H1 (cell line): ENCODE results near the gene ANAPC7. TPM values are rescaled to one million over a fixed set of nuclear protein-coding genes. Genes with fewer than 3 reads are reported as not detected.

Experiments used
- EGR1 ChIP-seq: IDR thresholded peaks from 2 replicates; pipeline ENCODE4 v1.6.1; 2011; ENCODE audit warnings: low read depth, low read length, borderline replicate concordance
- KDM4A ChIP-seq: IDR thresholded peaks from one replicate; pipeline ENCODE4 v1.7.1; 2012; ENCODE audit warnings: low read depth, mild to moderate bottlenecking, moderate library complexity, low read length, inconsistent platforms; ENCODE audit not compliant: severe bottlenecking
- POLR2A ChIP-seq, 2 experiments: IDR thresholded peaks; 1 replicate in 1 of 2; 2 replicates in 1 of 2; pipeline ENCODE4 v1.6.1; 2011; ENCODE audit warnings: low read depth in 2 of 2, low read length in 2 of 2, mild to moderate bottlenecking in 2 of 2; ENCODE audit errors: control extremely low read depth in 1 of 2
- SIRT6 ChIP-seq: IDR thresholded peaks from one replicate; pipeline ENCODE4 v1.7.1; 2012; ENCODE audit warnings: low read length, inconsistent platforms
- SIX5 ChIP-seq: IDR thresholded peaks from 2 replicates; pipeline ENCODE4 v1.6.1; 2011; ENCODE audit warnings: mild to moderate bottlenecking, low read depth, low read length
- SRF ChIP-seq: IDR thresholded peaks from 2 replicates; pipeline ENCODE4 v1.6.1; 2011; ENCODE audit warnings: mild to moderate bottlenecking, low read depth, low read length, moderate library complexity
- TCF12 ChIP-seq: IDR thresholded peaks from 2 replicates; pipeline ENCODE4 v1.6.1; 2011; ENCODE audit warnings: low read depth, mild to moderate bottlenecking, low read length
- polyA plus RNA-seq, 7 experiments: library from polyadenylated mRNA; depleted of rRNA in 3 of 7; stranded (reverse) in 5 of 7; unstranded in 2 of 7; fragments of >200 nt in 5 of 7; fragments of 200-250 nt in 2 of 7; gene quantifications; 1 replicate in 5 of 7; 2 replicates in 1 of 7; 4 replicates in 1 of 7; pipeline versions ENCODE4 v1.2.1 to v1.2.3, GENCODE V29; 2011 to 2013; ENCODE audit warnings: missing spikeins in 2 of 7, mixed read lengths in 2 of 7
- total RNA-seq: library from RNA; stranded (reverse); fragmentation: NEBNext Ultra II Directional; extraction: Animal tissue kit (Norgen Biotek cat#: 25700); gene quantifications from 2 replicates; pipeline ENCODE4 v1.2.1, GENCODE V29; 2021
- TF ChIP-seq, protein P1 (sequence below), 3 experiments: IDR thresholded peaks; 1 replicate in 2 of 3; 2 replicates in 1 of 3; pipeline versions ENCODE4 v1.5.1 to v1.6.1; 2011; ENCODE audit warnings: low read length in 3 of 3, mild to moderate bottlenecking in 3 of 3, inconsistent platforms in 2 of 3, low read depth in 1 of 3, moderate library complexity in 1 of 3; ENCODE audit not compliant: insufficient read depth in 1 of 3; ENCODE audit errors: control extremely low read depth in 1 of 3

The ANAPC7 gene
- total and polyA plus RNA-seq, 2 of the 8 experiments (the other 6 are each of a cell fraction or from before 2014, with no cell fraction given): 72.8 to 105 TPM

DNA sequence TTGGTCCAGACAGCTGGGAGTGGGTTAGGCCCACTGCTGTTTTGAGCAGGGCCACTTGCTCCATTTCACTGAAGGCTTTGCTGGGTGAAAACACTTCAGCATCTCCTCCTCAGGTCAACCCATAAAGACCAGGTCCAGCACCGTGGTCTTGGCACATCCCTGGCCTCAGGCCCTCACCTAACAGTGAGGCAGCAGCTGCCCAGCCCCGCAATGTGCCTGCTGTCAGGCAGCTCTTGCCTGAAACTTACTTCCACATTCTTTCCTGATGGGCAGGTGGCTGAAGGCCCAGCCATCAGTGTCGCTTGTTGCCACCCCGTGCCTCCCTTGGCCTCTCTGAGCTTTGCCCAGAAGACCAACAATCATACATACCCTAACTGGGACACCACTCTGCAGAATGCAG is 54.4 kb downstream of the ANAPC7 start (continued):
- TF ChIP-seq EGR1 (no peak), SRF (no peak), SIX5 (no peak), POLR2A (IDR thresholded peaks at IDR 0.05; ENCODE audit: control extremely low read depth in 1 of 2, low read depth in 2 of 2, low read length in 2 of 2) (no peak), KDM4A (no peak), SIRT6 (no peak), TCF12 (no peak)
- TF ChIP-seq, protein P1, sequence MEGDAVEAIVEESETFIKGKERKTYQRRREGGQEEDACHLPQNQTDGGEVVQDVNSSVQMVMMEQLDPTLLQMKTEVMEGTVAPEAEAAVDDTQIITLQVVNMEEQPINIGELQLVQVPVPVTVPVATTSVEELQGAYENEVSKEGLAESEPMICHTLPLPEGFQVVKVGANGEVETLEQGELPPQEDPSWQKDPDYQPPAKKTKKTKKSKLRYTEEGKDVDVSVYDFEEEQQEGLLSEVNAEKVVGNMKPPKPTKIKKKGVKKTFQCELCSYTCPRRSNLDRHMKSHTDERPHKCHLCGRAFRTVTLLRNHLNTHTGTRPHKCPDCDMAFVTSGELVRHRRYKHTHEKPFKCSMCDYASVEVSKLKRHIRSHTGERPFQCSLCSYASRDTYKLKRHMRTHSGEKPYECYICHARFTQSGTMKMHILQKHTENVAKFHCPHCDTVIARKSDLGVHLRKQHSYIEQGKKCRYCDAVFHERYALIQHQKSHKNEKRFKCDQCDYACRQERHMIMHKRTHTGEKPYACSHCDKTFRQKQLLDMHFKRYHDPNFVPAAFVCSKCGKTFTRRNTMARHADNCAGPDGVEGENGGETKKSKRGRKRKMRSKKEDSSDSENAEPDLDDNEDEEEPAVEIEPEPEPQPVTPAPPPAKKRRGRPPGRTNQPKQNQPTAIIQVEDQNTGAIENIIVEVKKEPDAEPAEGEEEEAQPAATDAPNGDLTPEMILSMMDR (IDR thresholded peaks at IDR 0.05; ENCODE audit: control extremely low read depth in 1 of 3, insufficient read depth in 1 of 3, low read depth in 1 of 3, low read length in 3 of 3): no peak
- TF ChIP-seq, all 59 proteins: peak for 0
